ENCODE data around the gene MYBPC1. TPM values are rescaled to one million over a fixed set of nuclear protein-coding genes. Genes with fewer than 3 reads are reported as not detected.

MYBPC1 gene
- total RNA-seq, 1 experiment from 2014 or later: 0.70 TPM

- Mint-ChIP-seq H3K4me3 (ENCODE audit: unreplicated experiment) (peak within 1 kb of the TSS; percentile 91), H3K27ac (ENCODE audit: low read depth, unreplicated experiment) (peak within 1 kb of the TSS; percentile 78), H3K4me1 (ENCODE audit: insufficient read depth, unreplicated experiment) (peaks cover 38% of the 10 kb centered on the region), H3K36me3 (ENCODE audit: insufficient read depth, unreplicated experiment) (peaks cover 5% of the 10 kb centered on the region), H3K9me3 (ENCODE audit: unreplicated experiment) (no peaks in the 10 kb centered on the region), H3K27me3 (ENCODE audit: insufficient read depth, unreplicated experiment) (no peaks in the 10 kb centered on the region)
- intact Hi-C loops (cut with micrococcal nuclease): loop anchor here (5.0 kb wide), 1 partner anchor 60 kb away; no protein-coding TSS in a partner anchor
- ChIA-PET POLR2A (interaction anchor here (0.7 to 2.5 kb wide), 5 partner anchors 10 to 290 kb away, joined by 3 to 18 read pairs (median 6); partner anchors contain the start of genes ARL1 and GNPTAB), CTCF (interaction anchor here (0.6 to 1.5 kb wide), 4 partner anchors 9 to 349 kb away, joined by 3 to 4 read pairs (median 3); no protein-coding TSS in a partner anchor)
- no TSS peak for BruUV-seq (replicated peaks)
- TF ChIP-seq, protein P1, sequence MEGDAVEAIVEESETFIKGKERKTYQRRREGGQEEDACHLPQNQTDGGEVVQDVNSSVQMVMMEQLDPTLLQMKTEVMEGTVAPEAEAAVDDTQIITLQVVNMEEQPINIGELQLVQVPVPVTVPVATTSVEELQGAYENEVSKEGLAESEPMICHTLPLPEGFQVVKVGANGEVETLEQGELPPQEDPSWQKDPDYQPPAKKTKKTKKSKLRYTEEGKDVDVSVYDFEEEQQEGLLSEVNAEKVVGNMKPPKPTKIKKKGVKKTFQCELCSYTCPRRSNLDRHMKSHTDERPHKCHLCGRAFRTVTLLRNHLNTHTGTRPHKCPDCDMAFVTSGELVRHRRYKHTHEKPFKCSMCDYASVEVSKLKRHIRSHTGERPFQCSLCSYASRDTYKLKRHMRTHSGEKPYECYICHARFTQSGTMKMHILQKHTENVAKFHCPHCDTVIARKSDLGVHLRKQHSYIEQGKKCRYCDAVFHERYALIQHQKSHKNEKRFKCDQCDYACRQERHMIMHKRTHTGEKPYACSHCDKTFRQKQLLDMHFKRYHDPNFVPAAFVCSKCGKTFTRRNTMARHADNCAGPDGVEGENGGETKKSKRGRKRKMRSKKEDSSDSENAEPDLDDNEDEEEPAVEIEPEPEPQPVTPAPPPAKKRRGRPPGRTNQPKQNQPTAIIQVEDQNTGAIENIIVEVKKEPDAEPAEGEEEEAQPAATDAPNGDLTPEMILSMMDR (IDR thresholded peaks at IDR 0.05; ENCODE audit: unreplicated experiment): no peak
- peak; percentile 52 for DNase-seq (ENCODE audit: unreplicated experiment)
These were observed 102.6 kb downstream of the MYBPC1 start, which contains the start of gene CHPT1 for GRCh38 chr12:101697197-101697929. Gene CHPT1, plus strand, starts transcription at chr12:101697640. Its CDS starts 222 bp downstream, at chr12:101697862.

GRCh38 chr12:101697930-101698799, 103.4 kb downstream of the MYBPC1 start:
- Mint-ChIP-seq H3K4me1 (ENCODE audit: insufficient read depth, unreplicated experiment) (peaks cover 44% of the 10 kb centered on the region), H3K27ac (ENCODE audit: low read depth, unreplicated experiment) (peak overlapping the region; percentile 78), H3K9me3 (ENCODE audit: unreplicated experiment) (no peaks in the 10 kb centered on the region), H3K4me3 (ENCODE audit: unreplicated experiment) (peak overlapping the region; percentile 91), H3K27me3 (ENCODE audit: insufficient read depth, unreplicated experiment) (no peaks in the 10 kb centered on the region), H3K36me3 (ENCODE audit: insufficient read depth, unreplicated experiment) (peaks cover 6% of the 10 kb centered on the region)
- TF ChIP-seq, protein P1 (IDR thresholded peaks at IDR 0.05; ENCODE audit: unreplicated experiment): no peak
- ChIA-PET CTCF (interaction anchor here (0.6 to 1.5 kb wide), 5 partner anchors 8 to 281 kb away, joined by 3 to 5 read pairs (median 3); no protein-coding TSS in a partner anchor), POLR2A (interaction anchor here (0.7 to 2.5 kb wide), 8 partner anchors 9 to 291 kb away, joined by 3 to 18 read pairs (median 4); partner anchors contain the start of genes ARL1, DRAM1 and GNPTAB)
- no TSS peak for BruUV-seq (replicated peaks)
- intact Hi-C loops (cut with micrococcal nuclease): loop anchor here (1.0 to 5.0 kb wide), 2 partner anchors 59 to 130 kb away; no protein-coding TSS in a partner anchor
- DNase-seq (ENCODE audit: unreplicated experiment): peak; percentile 68

DNA sequence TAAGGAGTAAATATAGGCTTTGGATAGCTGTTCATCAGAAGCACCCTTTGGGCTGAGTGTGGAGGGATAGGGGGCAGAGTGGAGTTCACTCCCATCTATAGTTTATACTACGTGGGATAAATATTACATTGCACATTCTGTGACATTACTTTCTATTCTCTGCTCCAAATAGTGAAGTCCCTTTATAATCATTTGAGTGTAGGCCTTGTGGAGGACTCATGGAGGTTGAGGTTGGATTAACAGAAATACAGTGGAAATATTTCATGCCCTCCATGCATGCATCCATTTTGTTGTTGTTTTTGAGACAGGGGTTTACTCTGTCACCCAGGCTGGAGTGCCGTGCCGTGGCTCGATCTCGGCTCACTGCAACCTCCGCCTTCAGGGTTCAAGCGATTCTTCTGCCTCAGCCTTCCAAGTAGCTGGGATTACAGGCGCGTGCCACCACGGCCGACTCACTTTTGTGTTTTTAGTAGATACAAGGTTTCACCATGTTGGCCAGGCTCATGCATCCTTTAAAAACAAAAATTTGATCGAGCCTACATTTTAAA, 104.1 kb downstream of the MYBPC1 start:
- H3K9me3 Mint-ChIP-seq (ENCODE audit: unreplicated experiment): no peaks in the 10 kb centered on the region

More for the DNA sequence above, 104.1 kb downstream of the MYBPC1 start:
- TF ChIP-seq, protein P1 (IDR thresholded peaks at IDR 0.05; ENCODE audit: unreplicated experiment): no peak
- ChIA-PET CTCF (interaction anchor here (0.6 to 0.8 kb wide), 5 partner anchors 8 to 1882 kb away, joined by 3 to 5 read pairs (median 3); no protein-coding TSS in a partner anchor), POLR2A (interaction anchor here (0.5 to 2.5 kb wide), 9 partner anchors 8 to 292 kb away, joined by 3 to 18 read pairs (median 3); partner anchors contain the start of genes ARL1, DRAM1 and GNPTAB)
- peaks cover 44% of the 10 kb centered on the region for H3K4me1 Mint-ChIP-seq (ENCODE audit: insufficient read depth, unreplicated experiment)
- H3K27ac Mint-ChIP-seq (ENCODE audit: low read depth, unreplicated experiment): peak overlapping the region; percentile 78
- DNase-seq (ENCODE audit: unreplicated experiment): peak; percentile 6
- intact Hi-C loops (cut with micrococcal nuclease): loop anchor here (1.0 to 5.0 kb wide), 2 partner anchors 58 to 131 kb away; no protein-coding TSS in a partner anchor
- no peaks in the 10 kb centered on the region for H3K27me3 Mint-ChIP-seq (ENCODE audit: insufficient read depth, unreplicated experiment)
- H3K36me3 Mint-ChIP-seq (ENCODE audit: insufficient read depth, unreplicated experiment): peaks cover 6% of the 10 kb centered on the region
- H3K4me3 Mint-ChIP-seq (ENCODE audit: unreplicated experiment): peak overlapping the region; percentile 91
- no TSS peak for BruUV-seq (replicated peaks)

All from MCF 10A (cell line).